ENCODE results near the gene CNTNAP2. TPM values are rescaled to one million over a fixed set of nuclear protein-coding genes. Genes with fewer than 3 reads are reported as not detected.

The CNTNAP2 gene
- total RNA-seq, 1 experiment from 2014 or later = 60.0 TPM

- ChIA-PET CTCF (no interaction called here), POLR2A (ENCODE audit: low non-redundant PET) (no interaction called here)
- H3K4me1 ChIP-seq (ENCODE audit: insufficient read depth, low read length, poor library complexity, severe bottlenecking) = no peaks in the 10 kb centered on the region
- H3K4me3 ChIP-seq (ENCODE audit: low read depth, low read length, poor library complexity, severe bottlenecking) = no peak overlapping the region
- H3K9me3 ChIP-seq (ENCODE audit: low read depth, low read length, poor library complexity, severe bottlenecking) = no peaks in the 10 kb centered on the region
- no peak for TF ChIP-seq CTCF (conservative IDR thresholded peaks at IDR 0.05; ENCODE audit: low read depth, low read length)
- TF ChIP-seq EZH2 (IDR thresholded peaks at IDR 0.05; ENCODE audit: borderline replicate concordance, low read depth, low read length, poor library complexity, severe bottlenecking) = no peak
- H3K27ac ChIP-seq (ENCODE audit: low read depth, low read length, poor library complexity, severe bottlenecking) = no peak overlapping the region
- H3K36me3 ChIP-seq (ENCODE audit: insufficient read depth, low read length, poor library complexity, severe bottlenecking) = no peaks in the 10 kb centered on the region
- no peaks in the 10 kb centered on the region for H3K27me3 ChIP-seq (replicated peaks; ENCODE audit: insufficient read depth, low read depth, low read length, poor library complexity)
- BruUV-seq (replicated peaks) = no TSS peak
- intact Hi-C loops (cut with micrococcal nuclease; ENCODE audit: unreplicated experiment) = no loop called here
- DNase-seq (ENCODE audit: low spot score) = no peak
These were observed 2088.2 kb downstream of the CNTNAP2 start for GRCh38 chr7:148204639-148205304.

GRCh38 chr7:148209643-148210190 lies 2093.1 kb downstream of the CNTNAP2 start:
- Histone ChIP-seq H3K27ac (ENCODE audit: low read depth, low read length, poor library complexity, severe bottlenecking) (no peak overlapping the region), H3K27me3 (replicated peaks; ENCODE audit: insufficient read depth, low read depth, low read length, poor library complexity) (no peaks in the 10 kb centered on the region), H3K36me3 (ENCODE audit: insufficient read depth, low read length, poor library complexity, severe bottlenecking) (no peaks in the 10 kb centered on the region), H3K9me3 (ENCODE audit: low read depth, low read length, poor library complexity, severe bottlenecking) (no peaks in the 10 kb centered on the region), H3K4me1 (ENCODE audit: insufficient read depth, low read length, poor library complexity, severe bottlenecking) (no peaks in the 10 kb centered on the region), H3K4me3 (ENCODE audit: low read depth, low read length, poor library complexity, severe bottlenecking) (no peak overlapping the region)
- ChIA-PET POLR2A (ENCODE audit: low non-redundant PET) (no interaction called here), CTCF (no interaction called here)
- DNase-seq (ENCODE audit: low spot score) = no peak
- intact Hi-C loops (cut with micrococcal nuclease; ENCODE audit: unreplicated experiment) = no loop called here
- TF ChIP-seq EZH2 (IDR thresholded peaks at IDR 0.05; ENCODE audit: borderline replicate concordance, low read depth, low read length, poor library complexity, severe bottlenecking) = no peak
- no peak for TF ChIP-seq CTCF (conservative IDR thresholded peaks at IDR 0.05; ENCODE audit: low read depth, low read length)
- no TSS peak for BruUV-seq (replicated peaks)

- BruUV-seq (replicated peaks) = no TSS peak
- no peak overlapping the region for H3K4me3 ChIP-seq (ENCODE audit: low read depth, low read length, poor library complexity, severe bottlenecking)
- no peaks in the 10 kb centered on the region for H3K36me3 ChIP-seq (ENCODE audit: insufficient read depth, low read length, poor library complexity, severe bottlenecking)
- TF ChIP-seq CTCF (conservative IDR thresholded peaks at IDR 0.05; ENCODE audit: low read depth, low read length) (no peak), EZH2 (IDR thresholded peaks at IDR 0.05; ENCODE audit: borderline replicate concordance, low read depth, low read length, poor library complexity, severe bottlenecking) (no peak)
- H3K9me3 ChIP-seq (ENCODE audit: low read depth, low read length, poor library complexity, severe bottlenecking) = no peaks in the 10 kb centered on the region
- intact Hi-C loops (cut with micrococcal nuclease; ENCODE audit: unreplicated experiment) = no loop called here
- H3K27ac ChIP-seq (ENCODE audit: low read depth, low read length, poor library complexity, severe bottlenecking) = no peak overlapping the region
- ChIA-PET POLR2A (ENCODE audit: low non-redundant PET) (no interaction called here), CTCF (no interaction called here)
- no peak for DNase-seq (ENCODE audit: low spot score)
- H3K4me1 ChIP-seq (ENCODE audit: insufficient read depth, low read length, poor library complexity, severe bottlenecking) = no peaks in the 10 kb centered on the region
- no peaks in the 10 kb centered on the region for H3K27me3 ChIP-seq (replicated peaks; ENCODE audit: insufficient read depth, low read depth, low read length, poor library complexity)
These were observed 2094.3 kb downstream of the CNTNAP2 start for GRCh38 chr7:148210804-148211325.
